Cardiac fibroblast (primary cell): ENCODE results near the gene CCDC93.

Experiments used
- DNase-seq, 2 donors: peaks; one replicate each; pipeline versions ENCODE4 v3.0.0 to v3.0.0-alpha.2; 2010; ENCODE audit warnings: low read depth in 2 of 2
- H3K4me3 ChIP-seq, 2 donors: replicated peaks in 1 of 2; 1 replicate in 1 of 2; 2 replicates in 1 of 2; pipeline ENCODE4 v1.5.1; 2011; ENCODE audit warnings: low read depth in 2 of 2, low read length in 2 of 2, mild to moderate bottlenecking in 2 of 2, moderate library complexity in 1 of 2
- CTCF ChIP-seq: IDR thresholded peaks from one replicate; pipeline ENCODE4 v1.5.1; 2011; ENCODE audit warnings: low read depth, mild to moderate bottlenecking, low read length, inconsistent platforms

The CCDC93 gene

DNA sequence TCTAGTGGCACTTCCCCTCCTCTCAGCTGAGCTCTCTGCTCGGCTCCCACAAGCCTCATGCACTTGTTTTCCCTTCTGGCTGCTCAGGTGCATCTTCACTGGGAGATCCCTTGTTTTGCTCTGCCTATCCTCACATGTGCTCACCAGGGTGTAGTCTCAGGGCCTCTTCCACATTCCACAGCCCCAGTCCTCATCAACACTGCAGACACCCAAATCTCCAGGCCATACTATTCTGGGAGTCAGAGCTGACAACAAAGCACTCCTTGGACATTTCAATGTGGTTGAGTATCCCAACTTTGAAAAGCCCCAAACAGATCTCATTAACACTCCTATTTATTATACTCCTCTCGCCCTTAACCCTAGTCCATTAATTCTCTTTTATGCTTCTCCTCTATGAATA lies 71.3 kb downstream of the CCDC93 start:
- DNase-seq = no peak
- no peak overlapping the region for H3K4me3 ChIP-seq
- no peak for TF ChIP-seq CTCF

- no peak for TF ChIP-seq CTCF
- no peak for DNase-seq
- no peak overlapping the region for H3K4me3 ChIP-seq
Observed at GRCh38 chr2:117941693-117942092, 72.2 kb downstream of the CCDC93 start.

- no peak for TF ChIP-seq CTCF
- DNase-seq = no peak
- H3K4me3 ChIP-seq = no peak overlapping the region
Observed at GRCh38 chr2:117940436-117940835, 73.4 kb downstream of the CCDC93 start.

DNA sequence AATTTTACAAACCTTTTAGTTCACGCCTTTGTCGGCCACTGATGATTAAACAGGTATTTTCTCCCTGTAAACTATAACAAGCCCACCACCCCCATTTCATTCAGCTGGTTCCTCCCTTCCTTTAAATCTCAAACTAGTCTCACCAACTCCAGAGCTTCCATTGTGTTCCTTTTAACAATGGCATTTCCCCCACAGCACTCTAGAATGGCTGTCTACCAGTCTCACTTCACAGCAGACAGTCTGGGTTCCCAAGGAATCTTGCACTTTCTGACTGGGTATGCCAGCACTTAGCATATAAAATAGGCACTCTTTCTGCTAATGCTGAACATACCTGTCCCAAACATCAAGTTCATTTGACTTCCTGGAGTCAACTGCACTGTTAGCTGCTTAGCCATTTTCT lies 75.3 kb downstream of the CCDC93 start:
- TF ChIP-seq CTCF = no peak

GRCh38 chr2:117936871-117937428 lies 76.9 kb downstream of the CCDC93 start:
- DNase-seq = no peak
- TF ChIP-seq CTCF = no peak
- no peak overlapping the region for H3K4me3 ChIP-seq

More for the DNA sequence above, 75.3 kb downstream of the CCDC93 start:
- no peak for DNase-seq
- H3K4me3 ChIP-seq = no peak overlapping the region

DNA sequence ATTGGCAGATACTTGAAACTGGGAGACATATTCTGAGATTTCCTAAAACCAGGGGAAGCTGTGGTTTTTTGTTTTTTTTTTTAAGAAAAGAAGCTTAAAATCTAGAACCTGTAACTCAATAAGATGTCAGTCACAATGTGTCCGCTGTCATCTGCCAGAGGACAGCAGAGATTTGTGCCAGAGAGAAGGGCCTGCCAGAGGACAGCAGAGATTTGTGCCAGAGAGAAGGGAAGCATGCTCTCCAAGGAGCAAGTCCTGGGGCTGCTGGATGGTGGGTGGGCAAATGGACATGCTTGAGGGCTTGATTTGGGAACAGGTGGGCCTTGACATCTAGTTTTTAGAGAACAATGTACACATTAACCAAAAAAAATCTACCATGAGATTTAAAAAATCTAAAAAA lies 77.9 kb downstream of the CCDC93 start:
- no peak for DNase-seq

More for the DNA sequence above, 77.9 kb downstream of the CCDC93 start:
- no peak overlapping the region for H3K4me3 ChIP-seq
- TF ChIP-seq CTCF = no peak
